Cerebellar nuclear complex (tissue), 1 donor: Measurements from ENCODE around the gene DGKI.

Experiments used
- DNase-seq, 2 experiments: peaks; one replicate each; lab custom pipeline; 2025; lab: John Stamatoyannopoulos, UW

The DGKI gene

GRCh38 chr7:137345799-137346449 lies 500.9 kb downstream of the DGKI start:
- no peak for DNase-seq

- DNase-seq: no peak
These were observed 503.4 kb downstream of the DGKI start, which contains the start of gene PTN for GRCh38 chr7:137343281-137343841. Gene PTN, minus strand, starts transcription at chr7:137343733. Its CDS starts 88,760 bp downstream, at chr7:137254973.

- no peak for DNase-seq
These were observed 503.9 kb downstream of the DGKI start for GRCh38 chr7:137342828-137343261.

- DNase-seq: no peak
These were observed 504.5 kb downstream of the DGKI start for GRCh38 chr7:137342265-137342664.

DNA sequence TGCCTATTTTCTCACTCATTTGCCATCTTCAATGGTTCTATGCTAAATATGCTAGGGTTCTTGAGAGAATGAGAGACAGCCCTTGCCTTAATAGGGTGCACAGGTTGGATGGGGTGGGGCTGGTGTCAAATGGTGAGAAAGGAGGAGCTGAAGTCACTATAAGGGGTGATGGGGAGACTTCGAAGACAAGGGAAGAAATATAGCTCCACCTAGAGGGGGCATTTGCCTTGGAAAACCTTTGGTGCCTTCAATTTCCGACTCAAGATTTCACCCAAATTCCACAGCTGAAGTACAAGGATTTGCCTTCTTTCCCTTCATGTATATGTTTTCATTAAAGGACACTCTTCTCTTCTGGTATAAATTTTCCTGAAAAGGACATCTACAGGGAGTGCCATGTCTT lies 508.9 kb downstream of the DGKI start:
- no peak for DNase-seq

- no peak for DNase-seq
These were observed 511.0 kb downstream of the DGKI start for GRCh38 chr7:137335814-137336213.

DNA sequence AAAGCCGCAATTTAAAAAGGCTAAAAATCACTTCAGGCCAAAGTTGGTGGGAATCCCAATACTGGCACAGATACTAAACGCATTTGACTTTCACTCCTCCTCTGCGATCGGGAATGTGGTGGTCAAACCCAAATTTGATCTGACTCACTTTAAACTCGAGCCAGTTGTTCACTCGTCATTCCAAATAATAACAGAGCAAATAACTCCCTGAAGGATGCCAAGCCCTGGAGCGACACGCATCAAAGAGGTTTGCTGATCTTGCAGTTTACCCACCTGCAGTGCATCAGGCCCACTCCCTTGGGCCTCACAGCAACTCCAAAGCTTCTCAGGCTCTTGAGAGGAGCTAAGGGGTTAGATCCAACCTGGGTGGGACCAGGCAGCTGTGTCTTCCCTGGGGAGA lies 515.4 kb downstream of the DGKI start:
- DNase-seq: no peak
